HEK293T (cell line): ENCODE results near the gene MGAT4C.

ENCODE experiments used
- CTCF ChIA-PET: fragments of 350-600 bp; formaldehyde crosslinking; extraction: SDS; loops from one replicate; lab custom pipeline; 2021; ENCODE audit warnings: antibody characterized with exemption, inconsistent platforms; lab: Yijun Ruan, JAX
- POLR2A ChIA-PET: fragments of 350-600 bp; formaldehyde crosslinking; extraction: SDS; loops from one replicate; lab custom pipeline; 2020; ENCODE audit warnings: antibody characterized with exemption, inconsistent platforms; lab: Yijun Ruan, JAX
- DNase-seq: peaks from one replicate; pipeline ENCODE4 v3.0.0; 2012; ENCODE audit warnings: mixed read lengths; ENCODE audit errors: extremely low spot score
- ARNT ChIP-seq: fragments of 450-650 bp; IDR thresholded peaks from 2 replicates; pipeline ENCODE4 v1.6.1; 2017; ENCODE audit warnings: mild to moderate bottlenecking
- BHLHE40 ChIP-seq: fragments of 450-650 bp; IDR thresholded peaks from 2 replicates; pipeline ENCODE4 v1.6.1; 2016; ENCODE audit warnings: mild to moderate bottlenecking, moderate library complexity, borderline replicate concordance
- CTBP1 ChIP-seq: fragments of 450-650 bp; IDR thresholded peaks from 2 replicates; pipeline ENCODE4 v1.6.1; 2016; ENCODE audit warnings: borderline replicate concordance
- ELF4 ChIP-seq: fragments of 450-650 bp; IDR thresholded peaks from 2 replicates; pipeline ENCODE4 v1.6.1; 2017; ENCODE audit warnings: antibody characterized with exemption
- FOXA1 ChIP-seq: fragments of 450-650 bp; IDR thresholded peaks from 2 replicates; pipeline ENCODE4 v1.6.1; 2016; ENCODE audit warnings: mild to moderate bottlenecking
- FOXK2 ChIP-seq: fragments of 450-650 bp; IDR thresholded peaks from 2 replicates; pipeline ENCODE4 v1.6.1; 2016; ENCODE audit warnings: mild to moderate bottlenecking
- FOXM1 ChIP-seq: fragments of 450-650 bp; IDR thresholded peaks from 2 replicates; pipeline ENCODE4 v1.6.1; 2017; ENCODE audit warnings: mild to moderate bottlenecking, borderline replicate concordance
- HDGF ChIP-seq: fragments of 450-650 bp; IDR thresholded peaks from 2 replicates; pipeline ENCODE4 v1.6.1; 2017; ENCODE audit warnings: antibody characterized with exemption, borderline replicate concordance
- L3MBTL2 ChIP-seq: fragments of 450-650 bp; conservative IDR thresholded peaks from 2 replicates; pipeline ENCODE4 v1.6.1; 2016; ENCODE audit warnings: mild to moderate bottlenecking
- LEF1 ChIP-seq: fragments of 450-650 bp; IDR thresholded peaks from 2 replicates; pipeline ENCODE4 v1.6.1; 2017; ENCODE audit warnings: mild to moderate bottlenecking, borderline replicate concordance
- NFRKB ChIP-seq: fragments of 450-650 bp; IDR thresholded peaks from 2 replicates; pipeline ENCODE4 v1.6.1; 2016; ENCODE audit warnings: mild to moderate bottlenecking, moderate library complexity
- SP1 ChIP-seq: fragments of 450-650 bp; IDR thresholded peaks from 2 replicates; pipeline ENCODE4 v1.6.1; 2017
- SUZ12 ChIP-seq: fragments of 450-650 bp; IDR thresholded peaks from 2 replicates; pipeline ENCODE4 v1.6.1; 2016; ENCODE audit warnings: mild to moderate bottlenecking
- TARDBP ChIP-seq: fragments of 450-650 bp; IDR thresholded peaks from 2 replicates; pipeline ENCODE4 v1.6.1; 2016
- ZNF384 ChIP-seq: fragments of 450-650 bp; IDR thresholded peaks from 2 replicates; pipeline ENCODE4 v1.6.1; 2016
- TF ChIP-seq, protein P1 (sequence below): fragments of 450-650 bp; IDR thresholded peaks from 2 replicates; pipeline ENCODE4 v1.6.1; 2016

MGAT4C gene

DNA sequence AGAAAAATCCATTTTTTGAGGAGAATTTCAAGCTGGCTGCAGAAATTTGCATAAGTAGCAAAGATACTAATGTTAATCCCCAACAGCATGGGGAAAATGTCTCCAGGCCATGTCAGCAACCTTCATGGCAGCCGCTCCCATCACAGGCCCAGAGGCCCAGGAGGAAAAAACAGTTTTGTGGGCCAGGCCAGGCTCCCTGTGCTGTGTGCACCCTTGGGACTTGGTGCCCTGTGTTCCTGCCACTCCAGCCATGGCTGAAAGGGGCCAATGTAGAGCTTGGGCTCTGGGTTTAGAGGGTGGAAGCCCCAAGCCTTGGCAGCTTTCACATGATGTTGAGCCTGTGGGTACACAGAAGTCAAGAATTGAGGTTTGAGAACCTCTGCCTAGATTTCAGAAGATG lies 76.3 kb downstream of the MGAT4C start:
- ChIA-PET POLR2A (no interaction called here), CTCF (no interaction called here)

DNA sequence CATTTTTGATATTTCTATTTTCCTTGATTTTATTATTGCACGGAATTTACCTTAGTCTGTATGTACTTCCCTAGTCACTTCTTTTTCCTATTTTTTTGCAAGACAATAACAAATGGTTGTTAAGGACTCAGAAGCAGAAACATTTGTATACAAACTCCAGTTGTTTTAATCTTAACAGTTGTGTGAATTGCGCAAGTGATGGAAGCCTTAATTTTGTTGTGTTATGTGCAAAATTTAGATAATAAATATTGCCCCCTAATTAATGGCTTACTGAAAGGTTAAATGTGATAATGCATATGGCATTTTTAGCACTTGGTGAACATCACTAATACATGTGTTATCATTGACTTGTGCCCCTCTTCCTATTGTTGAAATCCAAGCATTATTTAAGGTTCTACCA lies 82.0 kb downstream of the MGAT4C start:
- POLR2A ChIA-PET, result no interaction called here
- DNase-seq, result no peak
- TF ChIP-seq LEF1, result no peak
- TF ChIP-seq ZNF384, result no peak
- no peak for TF ChIP-seq BHLHE40
- no peak for TF ChIP-seq CTBP1
- no peak for TF ChIP-seq SP1
- no peak for TF ChIP-seq FOXA1
- no peak for TF ChIP-seq HDGF
- TF ChIP-seq, protein P1, sequence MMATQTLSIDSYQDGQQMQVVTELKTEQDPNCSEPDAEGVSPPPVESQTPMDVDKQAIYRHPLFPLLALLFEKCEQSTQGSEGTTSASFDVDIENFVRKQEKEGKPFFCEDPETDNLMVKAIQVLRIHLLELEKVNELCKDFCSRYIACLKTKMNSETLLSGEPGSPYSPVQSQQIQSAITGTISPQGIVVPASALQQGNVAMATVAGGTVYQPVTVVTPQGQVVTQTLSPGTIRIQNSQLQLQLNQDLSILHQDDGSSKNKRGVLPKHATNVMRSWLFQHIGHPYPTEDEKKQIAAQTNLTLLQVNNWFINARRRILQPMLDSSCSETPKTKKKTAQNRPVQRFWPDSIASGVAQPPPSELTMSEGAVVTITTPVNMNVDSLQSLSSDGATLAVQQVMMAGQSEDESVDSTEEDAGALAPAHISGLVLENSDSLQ, result no peak
- TF ChIP-seq NFRKB, result no peak
- TF ChIP-seq SUZ12, result no peak
- no peak for TF ChIP-seq L3MBTL2
- TF ChIP-seq FOXM1, result no peak
- TF ChIP-seq TARDBP, result no peak
- TF ChIP-seq ELF4, result no peak
- CTCF ChIA-PET, result no interaction called here

More for the DNA sequence above, 76.3 kb downstream of the MGAT4C start:
- TF ChIP-seq ELF4, result no peak
- TF ChIP-seq, protein P1, result no peak
- no peak for TF ChIP-seq LEF1
- no peak for TF ChIP-seq SP1
- TF ChIP-seq ARNT, result no peak
- TF ChIP-seq SUZ12, result no peak
- no peak for TF ChIP-seq BHLHE40
- DNase-seq, result no peak

DNA sequence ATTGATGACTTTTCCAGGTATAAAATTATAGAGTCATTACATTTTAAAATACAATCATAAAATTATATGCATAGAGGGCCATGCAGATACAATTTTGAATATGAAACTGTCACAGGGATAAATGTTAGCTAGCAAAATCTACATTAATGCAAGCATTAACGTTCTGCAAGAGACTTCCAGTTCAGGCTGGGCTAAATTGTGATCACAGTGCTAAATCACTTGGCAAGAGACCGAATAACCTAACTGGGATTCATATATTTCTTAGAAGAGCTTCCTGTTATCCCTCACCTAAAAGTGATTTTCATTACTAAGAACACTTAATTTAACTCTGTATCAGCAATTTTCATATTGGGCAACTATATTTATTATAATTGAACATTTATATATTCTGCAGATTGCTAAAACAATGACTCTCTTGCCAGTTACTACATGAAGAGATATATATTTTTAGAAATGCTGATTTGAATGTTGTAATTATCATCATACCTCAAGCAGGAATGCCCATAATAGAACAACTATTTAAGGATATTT lies 83.2 kb downstream of the MGAT4C start:
- TF ChIP-seq CTBP1 (no peak), SP1 (no peak), TARDBP (no peak), SUZ12 (no peak), ELF4 (no peak), NFRKB (no peak), BHLHE40 (no peak), L3MBTL2 (no peak), FOXM1 (no peak), FOXA1 (no peak), HDGF (no peak), ZNF384 (no peak), LEF1 (no peak), ARNT (no peak), FOXK2 (no peak)
- TF ChIP-seq, protein P1, result no peak
- CTCF ChIA-PET, result no interaction called here
- POLR2A ChIA-PET, result no interaction called here

DNA sequence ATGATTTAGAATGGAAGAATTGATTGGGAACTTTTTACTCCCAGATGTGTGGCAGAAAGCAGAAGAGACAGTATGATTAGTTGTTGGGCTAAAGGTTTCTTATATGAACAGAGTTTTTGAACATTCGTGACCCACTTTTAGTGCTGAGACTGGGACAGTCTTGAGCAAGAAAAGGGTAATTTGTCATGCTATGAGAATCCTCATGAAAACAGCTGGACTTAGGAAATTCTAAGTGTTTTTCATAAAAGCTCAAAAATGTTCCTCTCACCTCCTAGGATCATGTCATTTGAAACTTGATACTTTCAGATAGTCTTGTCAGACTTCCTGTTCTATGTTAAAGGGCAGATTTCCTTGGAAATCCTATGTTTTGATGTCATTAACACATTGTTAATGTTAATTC lies 86.1 kb downstream of the MGAT4C start:
- ChIA-PET CTCF (no interaction called here), POLR2A (no interaction called here)
- TF ChIP-seq ARNT, result no peak
- TF ChIP-seq BHLHE40, result no peak
- no peak for TF ChIP-seq FOXA1
- TF ChIP-seq SUZ12, result no peak
- TF ChIP-seq NFRKB, result no peak
- no peak for TF ChIP-seq FOXM1
- no peak for TF ChIP-seq L3MBTL2
- no peak for DNase-seq

More for the DNA sequence above, 83.2 kb downstream of the MGAT4C start:
- DNase-seq, result no peak

DNA sequence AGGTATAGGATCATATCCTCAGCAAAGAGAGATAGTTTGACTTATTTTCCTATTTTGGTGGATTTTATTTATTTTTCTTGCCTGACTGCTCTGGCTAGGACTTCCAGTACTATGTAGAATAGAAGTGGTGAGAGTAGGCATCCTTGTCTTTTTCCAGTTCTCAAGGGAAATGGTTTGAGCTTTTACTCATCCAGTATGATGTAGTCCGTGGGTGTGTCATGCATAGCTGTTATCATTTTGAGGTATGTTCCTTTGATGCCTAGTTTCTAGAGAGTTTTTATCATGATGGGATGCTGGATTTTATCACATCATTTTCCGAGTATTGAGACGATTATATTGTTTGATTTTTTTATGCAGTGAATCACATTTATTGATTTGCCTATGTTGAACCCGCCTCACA lies 97.2 kb downstream of the MGAT4C start:
- POLR2A ChIA-PET, result no interaction called here
- DNase-seq, result no peak
- TF ChIP-seq ELF4, result no peak
- no peak for TF ChIP-seq BHLHE40
- TF ChIP-seq ZNF384, result no peak
- no peak for TF ChIP-seq FOXA1
- no peak for TF ChIP-seq SP1
- TF ChIP-seq FOXM1, result no peak
- no peak for TF ChIP-seq TARDBP
- no peak for TF ChIP-seq ARNT
- TF ChIP-seq FOXK2, result no peak
- CTCF ChIA-PET, result no interaction called here

DNA sequence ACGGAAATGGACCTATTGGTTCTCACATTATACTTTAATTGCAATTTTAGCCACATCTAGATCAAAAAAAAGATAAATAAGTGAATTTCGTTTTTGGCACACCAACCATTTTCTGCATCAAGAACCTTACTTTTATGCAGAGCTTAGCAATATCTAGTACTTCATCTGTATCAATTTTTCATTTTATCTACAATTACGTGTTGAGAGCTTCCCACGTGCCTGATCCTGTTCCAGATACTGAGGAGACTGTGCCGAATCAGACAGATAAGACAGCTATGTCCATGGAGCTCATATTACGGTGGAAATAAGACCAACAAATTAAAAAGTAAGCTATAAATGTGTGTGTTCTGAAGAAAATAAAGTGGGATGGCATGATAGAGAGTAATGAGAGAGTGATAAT lies 101.6 kb downstream of the MGAT4C start:
- ChIA-PET CTCF (no interaction called here), POLR2A (no interaction called here)
- DNase-seq, result no peak

DNA sequence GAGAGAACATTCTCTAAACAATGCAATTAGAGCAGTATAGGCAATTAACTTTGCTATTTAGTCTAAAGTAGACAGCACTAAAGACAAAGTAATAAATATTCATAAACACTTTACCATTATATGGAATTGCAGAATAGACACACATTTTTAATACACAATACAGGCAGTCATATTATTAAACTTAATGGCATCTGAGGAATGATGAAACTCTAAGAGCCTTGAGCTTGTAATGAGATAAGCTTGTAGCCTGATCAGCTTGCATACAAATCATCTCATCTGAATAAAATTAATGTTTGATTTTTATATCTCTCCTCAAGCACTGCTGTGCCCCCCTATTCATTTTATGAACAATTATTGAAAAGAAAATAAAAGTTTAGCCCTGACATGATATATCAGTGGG lies 107.6 kb downstream of the MGAT4C start:
- CTCF ChIA-PET, result no interaction called here

More for the DNA sequence above, 101.6 kb downstream of the MGAT4C start:
- TF ChIP-seq CTBP1 (no peak), ELF4 (no peak)

More for the DNA sequence above, 107.6 kb downstream of the MGAT4C start:
- DNase-seq, result no peak
- POLR2A ChIA-PET, result no interaction called here
- TF ChIP-seq SP1 (no peak), NFRKB (no peak), FOXM1 (no peak), FOXK2 (no peak), ARNT (no peak), L3MBTL2 (no peak), SUZ12 (no peak), FOXA1 (no peak), BHLHE40 (no peak), LEF1 (no peak), TARDBP (no peak), CTBP1 (no peak), HDGF (no peak), ELF4 (no peak), ZNF384 (no peak)
- TF ChIP-seq, protein P1, result no peak
